ENCODE results near the gene CFAP410.

Gene CFAP410

DNA sequence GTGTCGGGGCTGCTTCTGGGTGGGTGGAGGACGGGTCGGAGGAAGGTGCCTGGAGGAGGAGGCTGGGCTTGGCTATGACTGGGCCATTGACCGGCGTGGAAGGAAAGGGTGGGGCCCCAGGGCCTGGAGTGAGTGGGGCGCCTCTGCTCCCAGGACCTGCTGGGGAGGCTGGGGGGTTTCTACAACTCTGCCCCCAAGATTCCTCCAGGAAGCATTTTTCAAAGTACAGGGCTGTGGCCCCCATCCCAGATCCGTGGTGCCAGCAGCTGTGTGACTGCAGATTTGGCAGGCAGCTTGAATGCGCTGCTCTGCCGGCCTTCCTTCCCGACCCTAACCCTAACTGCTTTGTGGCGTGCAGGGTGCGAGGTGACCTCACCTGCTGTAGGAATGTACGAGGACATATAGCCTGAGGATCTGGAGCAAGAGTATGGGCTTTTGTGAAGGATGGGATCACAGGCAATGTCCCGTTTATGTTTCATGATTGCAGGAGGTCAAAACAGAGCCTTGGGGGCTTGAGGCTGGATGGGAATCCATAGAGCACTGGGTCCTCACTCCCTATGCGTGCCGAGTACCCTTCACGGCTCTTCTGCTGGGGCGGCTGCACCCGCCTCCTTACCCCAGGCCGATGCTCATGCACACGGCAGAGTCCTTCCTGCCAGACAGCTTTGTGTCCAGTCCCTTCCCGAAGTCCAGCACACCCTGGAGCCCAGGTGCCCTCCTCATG lies 38.9 kb upstream of the CFAP410 start:
- DNase-seq = no peak
- Histone ChIP-seq H3K27ac (ENCODE audit: low read length) (no peak overlapping the region), H2AFZ (ENCODE audit: low read length) (no peak overlapping the region), H3F3A (ENCODE audit: insufficient read depth, low read length) (no peaks in the 10 kb centered on the region), H3K9me3 (replicated peaks; ENCODE audit: insufficient read depth, low read length) (no peaks in the 10 kb centered on the region), H3K4me1 (ENCODE audit: low read length) (peaks cover 4% of the 10 kb centered on the region; the same call in 1 of the 2 replicates), H3K9me2 (replicated peaks; ENCODE audit: insufficient read depth, low read length) (no peaks in the 10 kb centered on the region), H3K36me3 (replicated peaks; ENCODE audit: insufficient read depth, low read length) (no peaks in the 10 kb centered on the region), H4K20me1 (ENCODE audit: insufficient read depth, low read length) (no peaks in the 10 kb centered on the region), H3K4me2 (ENCODE audit: low read depth, low read length) (no peak overlapping the region), H3K9ac (ENCODE audit: low read length) (no peak overlapping the region), H3K27me3 (replicated peaks; ENCODE audit: insufficient read depth, low read length) (peaks cover 93% of the 10 kb centered on the region), H3K79me2 (ENCODE audit: low read length) (no peaks in the 10 kb centered on the region), H3K4me3 (ENCODE audit: low read length) (no peak overlapping the region)
- TF ChIP-seq EZH2 (optimal IDR thresholded peaks at IDR 0.05; ENCODE audit: low read depth, low read length) (no peak), EZH2phosphoT487 (IDR thresholded peaks at IDR 0.05; ENCODE audit: low read length) (no peak), CTCF (IDR thresholded peaks at IDR 0.05; ENCODE audit: low read length) (no peak)

DNA sequence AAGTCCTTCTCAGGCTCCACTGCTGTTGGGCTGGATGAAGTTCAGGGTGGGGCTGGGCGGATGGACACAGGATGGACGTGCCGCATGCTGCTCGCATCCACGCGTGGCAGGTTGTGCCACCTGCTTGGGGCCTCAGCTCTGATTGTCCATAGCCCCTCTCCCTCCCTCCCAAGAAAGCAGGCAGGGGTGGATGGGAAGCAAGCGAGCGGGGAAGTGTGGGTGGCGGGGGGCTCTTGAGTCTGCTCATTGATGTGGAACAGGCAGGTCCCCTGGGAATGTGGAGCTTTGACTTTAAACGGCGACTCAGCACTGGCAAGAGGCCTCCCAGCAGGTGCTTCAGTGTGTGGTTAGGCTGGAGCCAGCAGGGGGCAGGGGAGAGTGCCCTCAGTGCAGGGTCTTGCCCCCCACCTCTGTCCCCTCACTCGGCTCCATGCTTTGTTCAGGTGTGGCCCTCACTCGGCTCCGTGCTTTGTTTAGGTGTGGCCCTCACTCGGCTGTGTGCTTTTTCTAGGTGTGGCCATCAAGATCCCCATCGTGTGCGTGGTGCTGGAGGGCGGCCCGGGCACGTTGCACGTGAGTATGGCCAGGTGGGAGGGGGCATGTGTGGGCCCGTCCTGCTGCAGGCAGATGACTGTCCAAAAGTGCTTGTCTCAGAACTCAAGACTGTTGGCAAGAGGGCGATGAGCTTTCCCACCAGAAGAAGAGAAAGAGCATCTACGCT lies 38.2 kb upstream of the CFAP410 start:
- TF ChIP-seq EZH2 (optimal IDR thresholded peaks at IDR 0.05; ENCODE audit: low read depth, low read length) = no peak
- TF ChIP-seq EZH2phosphoT487 (IDR thresholded peaks at IDR 0.05; ENCODE audit: low read length) = no peak
- peak; percentile 22 for TF ChIP-seq CTCF (IDR thresholded peaks at IDR 0.05; ENCODE audit: low read length)
- H3K9me2 ChIP-seq (replicated peaks; ENCODE audit: insufficient read depth, low read length) = no peaks in the 10 kb centered on the region
- H3K27me3 ChIP-seq (replicated peaks; ENCODE audit: insufficient read depth, low read length) = peaks cover 93% of the 10 kb centered on the region
- no peak overlapping the region for H3K27ac ChIP-seq (ENCODE audit: low read length)
- H4K20me1 ChIP-seq (ENCODE audit: insufficient read depth, low read length) = no peaks in the 10 kb centered on the region
- peaks cover 4% of the 10 kb centered on the region; the same call in 1 of the 2 replicates for H3K4me1 ChIP-seq (ENCODE audit: low read length)
- H3K4me3 ChIP-seq (ENCODE audit: low read length) = no peak overlapping the region
- no peaks in the 10 kb centered on the region for H3K36me3 ChIP-seq (replicated peaks; ENCODE audit: insufficient read depth, low read length)
- DNase-seq = no peak
- no peaks in the 10 kb centered on the region for H3K9me3 ChIP-seq (replicated peaks; ENCODE audit: insufficient read depth, low read length)
- H3K4me2 ChIP-seq (ENCODE audit: low read depth, low read length) = no peak overlapping the region
- no peak overlapping the region for H3K9ac ChIP-seq (ENCODE audit: low read length)
- H3K79me2 ChIP-seq (ENCODE audit: low read length) = no peaks in the 10 kb centered on the region
- H2AFZ ChIP-seq (ENCODE audit: low read length) = no peak overlapping the region
- no peaks in the 10 kb centered on the region for H3F3A ChIP-seq (ENCODE audit: insufficient read depth, low read length)

DNA sequence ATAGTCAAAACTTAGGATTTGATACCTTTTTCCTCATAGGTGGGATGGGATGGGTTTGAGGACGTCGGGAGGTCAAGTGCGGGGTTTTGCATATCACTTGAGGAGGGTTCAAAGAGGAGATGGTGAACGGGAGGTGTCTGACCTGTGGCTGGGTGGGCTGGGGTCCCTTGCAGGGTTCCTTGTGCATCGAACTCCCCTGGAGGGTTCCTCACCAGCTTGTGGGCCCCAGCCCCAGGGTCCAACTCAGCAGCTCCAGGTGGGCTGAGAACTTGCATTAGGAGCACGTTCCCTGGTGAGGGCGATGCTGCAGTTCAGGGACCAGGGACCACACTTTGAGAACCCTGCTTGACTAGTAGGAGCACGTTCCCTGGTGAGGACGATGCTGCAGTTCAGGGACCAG lies 37.4 kb upstream of the CFAP410 start:
- peaks cover 96% of the 10 kb centered on the region for H3K27me3 ChIP-seq (replicated peaks; ENCODE audit: insufficient read depth, low read length)
- H3K79me2 ChIP-seq (ENCODE audit: low read length) = no peaks in the 10 kb centered on the region
- H3K4me3 ChIP-seq (ENCODE audit: low read length) = no peak overlapping the region
- no peaks in the 10 kb centered on the region for H3K9me2 ChIP-seq (replicated peaks; ENCODE audit: insufficient read depth, low read length)
- no peaks in the 10 kb centered on the region for H4K20me1 ChIP-seq (ENCODE audit: insufficient read depth, low read length)
- H3K36me3 ChIP-seq (replicated peaks; ENCODE audit: insufficient read depth, low read length) = no peaks in the 10 kb centered on the region
- H3K9me3 ChIP-seq (replicated peaks; ENCODE audit: insufficient read depth, low read length) = no peaks in the 10 kb centered on the region
- H3K9ac ChIP-seq (ENCODE audit: low read length) = no peak overlapping the region
- H3K4me2 ChIP-seq (ENCODE audit: low read depth, low read length) = no peak overlapping the region
- H3K27ac ChIP-seq (ENCODE audit: low read length) = no peak overlapping the region
- no peak for DNase-seq
- H2AFZ ChIP-seq (ENCODE audit: low read length) = no peak overlapping the region
- no peak for TF ChIP-seq EZH2phosphoT487 (IDR thresholded peaks at IDR 0.05; ENCODE audit: low read length)
- TF ChIP-seq CTCF (IDR thresholded peaks at IDR 0.05; ENCODE audit: low read length) = no peak
- no peak for TF ChIP-seq EZH2 (optimal IDR thresholded peaks at IDR 0.05; ENCODE audit: low read depth, low read length)
- no peaks in the 10 kb centered on the region for H3F3A ChIP-seq (ENCODE audit: insufficient read depth, low read length)
- peaks cover 4% of the 10 kb centered on the region; the same call in 1 of the 2 replicates for H3K4me1 ChIP-seq (ENCODE audit: low read length)

Measured in MM.1S (cell line).